Measurements from ENCODE around the gene SYNPO.
A peak's percentile ranks its signal among the peaks of the same experiment; 100 is the strongest.

Gene SYNPO

DNA sequence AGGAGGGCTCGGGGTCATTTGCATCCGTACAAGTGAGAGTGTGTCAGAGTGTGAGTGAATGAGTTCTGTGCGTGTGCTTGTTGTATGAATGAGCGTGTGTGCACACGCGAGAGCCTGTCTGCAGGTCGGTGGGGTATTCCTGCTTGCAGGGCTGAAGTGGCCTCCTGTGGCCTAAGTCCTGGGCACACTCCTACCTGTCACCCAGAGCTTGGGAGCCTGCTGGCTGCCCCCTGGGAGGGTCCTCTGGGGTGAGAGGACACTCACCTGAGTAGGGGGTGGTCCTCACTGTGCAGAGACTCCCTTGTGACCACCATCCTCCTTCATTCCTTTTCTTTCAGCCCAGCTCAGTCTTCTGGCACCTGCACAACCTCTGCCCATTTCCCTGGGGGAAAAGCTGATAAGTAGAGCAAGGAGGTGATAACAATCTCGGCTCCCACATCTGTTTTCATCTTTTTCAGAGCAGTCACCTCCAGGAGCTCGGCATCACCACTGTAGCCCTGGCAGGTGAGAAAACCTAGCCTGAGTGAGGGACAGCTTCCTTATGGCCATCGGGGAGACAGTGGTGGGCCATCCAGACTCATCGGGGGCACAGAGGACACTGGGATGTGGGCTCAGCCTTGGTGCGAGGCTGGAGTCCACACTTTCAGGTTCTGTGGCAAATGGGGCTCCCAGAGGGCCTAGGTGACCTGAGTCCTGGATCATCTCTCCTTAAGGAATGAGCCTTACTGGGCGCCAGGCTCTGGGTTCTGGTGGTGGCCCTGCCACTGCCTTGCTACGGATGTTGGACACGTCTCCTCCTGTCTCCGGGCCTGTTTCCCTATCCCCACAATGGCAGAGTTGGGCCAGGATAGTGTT is 38.7 kb upstream of the SYNPO start:
- H3K4me3 ChIP-seq (ENCODE audit: low read length) = no peak overlapping the region
- TF ChIP-seq, protein P1, sequence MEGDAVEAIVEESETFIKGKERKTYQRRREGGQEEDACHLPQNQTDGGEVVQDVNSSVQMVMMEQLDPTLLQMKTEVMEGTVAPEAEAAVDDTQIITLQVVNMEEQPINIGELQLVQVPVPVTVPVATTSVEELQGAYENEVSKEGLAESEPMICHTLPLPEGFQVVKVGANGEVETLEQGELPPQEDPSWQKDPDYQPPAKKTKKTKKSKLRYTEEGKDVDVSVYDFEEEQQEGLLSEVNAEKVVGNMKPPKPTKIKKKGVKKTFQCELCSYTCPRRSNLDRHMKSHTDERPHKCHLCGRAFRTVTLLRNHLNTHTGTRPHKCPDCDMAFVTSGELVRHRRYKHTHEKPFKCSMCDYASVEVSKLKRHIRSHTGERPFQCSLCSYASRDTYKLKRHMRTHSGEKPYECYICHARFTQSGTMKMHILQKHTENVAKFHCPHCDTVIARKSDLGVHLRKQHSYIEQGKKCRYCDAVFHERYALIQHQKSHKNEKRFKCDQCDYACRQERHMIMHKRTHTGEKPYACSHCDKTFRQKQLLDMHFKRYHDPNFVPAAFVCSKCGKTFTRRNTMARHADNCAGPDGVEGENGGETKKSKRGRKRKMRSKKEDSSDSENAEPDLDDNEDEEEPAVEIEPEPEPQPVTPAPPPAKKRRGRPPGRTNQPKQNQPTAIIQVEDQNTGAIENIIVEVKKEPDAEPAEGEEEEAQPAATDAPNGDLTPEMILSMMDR (IDR thresholded peaks at IDR 0.05; ENCODE audit: insufficient read depth, low read depth, low read length, missing control alignments) = no peak
- peak; percentile 53 for DNase-seq (ENCODE audit: low read depth)

DNA sequence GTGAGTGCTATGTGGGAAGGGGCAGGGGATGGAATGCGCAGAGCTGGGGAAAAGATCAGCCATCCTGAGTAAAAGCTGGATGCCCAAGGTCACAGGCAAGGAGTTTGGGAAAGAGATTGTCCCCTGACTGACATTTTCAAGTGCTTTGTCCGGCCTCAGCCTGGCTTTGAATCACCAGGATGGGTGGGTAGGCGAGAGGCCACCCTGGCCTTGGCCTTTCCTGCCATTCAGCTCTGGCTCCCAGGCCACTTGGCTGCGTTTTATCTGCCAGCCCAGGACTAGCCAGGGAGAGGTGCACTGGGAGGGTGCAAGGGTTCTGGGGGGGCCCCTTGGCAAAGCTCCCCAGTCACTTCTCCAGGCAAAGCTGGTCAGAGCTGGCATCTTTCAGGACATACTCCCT is 37.4 kb upstream of the SYNPO start:
- TF ChIP-seq, protein P1 (IDR thresholded peaks at IDR 0.05; ENCODE audit: insufficient read depth, low read depth, low read length, missing control alignments) = no peak
- no peak for DNase-seq (ENCODE audit: low read depth)
- H3K4me3 ChIP-seq (ENCODE audit: low read length) = no peak overlapping the region

DNA sequence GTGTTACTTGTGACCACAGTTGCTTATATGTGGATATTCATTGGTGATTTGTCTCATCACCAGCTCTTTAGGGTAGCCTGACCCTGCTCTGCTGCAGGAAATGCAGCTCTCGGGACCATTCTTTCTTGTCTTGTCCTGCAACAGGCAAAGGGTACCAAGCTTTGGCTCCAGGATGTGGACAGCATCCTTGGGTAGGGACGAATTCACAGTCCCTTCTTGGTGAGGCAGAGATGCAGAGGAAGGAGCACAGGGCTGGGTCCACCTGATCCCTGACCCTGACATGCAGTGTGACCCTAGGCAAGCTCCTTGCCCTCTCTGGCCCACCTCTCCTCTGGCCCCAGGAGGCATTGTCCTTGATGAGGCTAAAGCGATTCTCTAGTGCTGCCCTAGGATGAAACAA is 37.0 kb upstream of the SYNPO start:
- TF ChIP-seq, protein P1 (IDR thresholded peaks at IDR 0.05; ENCODE audit: insufficient read depth, low read depth, low read length, missing control alignments) = no peak
- DNase-seq (ENCODE audit: low read depth) = no peak
- no peak overlapping the region for H3K4me3 ChIP-seq (ENCODE audit: low read length)

DNA sequence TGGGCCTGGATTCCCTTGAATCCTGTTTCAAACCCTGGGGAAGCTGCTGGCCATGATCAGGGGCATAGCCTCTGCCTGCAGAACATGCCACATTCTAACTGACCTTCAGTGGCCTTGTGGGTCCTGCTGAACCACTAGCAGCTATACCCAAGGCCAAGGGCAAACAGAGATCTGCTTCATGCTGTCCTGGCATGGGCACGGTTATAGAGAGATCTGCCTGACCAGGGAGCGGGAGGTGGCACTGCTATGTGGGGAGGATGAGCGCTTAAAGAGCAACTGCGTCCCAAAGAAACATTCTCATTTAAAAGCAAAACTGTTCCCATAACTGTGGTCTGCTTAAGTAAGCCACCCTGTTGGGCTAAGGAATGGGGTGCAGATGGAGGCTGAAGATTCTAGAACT is 36.5 kb upstream of the SYNPO start:
- no peak overlapping the region for H3K4me3 ChIP-seq (ENCODE audit: low read length)
- TF ChIP-seq, protein P1 (IDR thresholded peaks at IDR 0.05; ENCODE audit: insufficient read depth, low read depth, low read length, missing control alignments) = no peak
- DNase-seq (ENCODE audit: low read depth) = no peak

DNA sequence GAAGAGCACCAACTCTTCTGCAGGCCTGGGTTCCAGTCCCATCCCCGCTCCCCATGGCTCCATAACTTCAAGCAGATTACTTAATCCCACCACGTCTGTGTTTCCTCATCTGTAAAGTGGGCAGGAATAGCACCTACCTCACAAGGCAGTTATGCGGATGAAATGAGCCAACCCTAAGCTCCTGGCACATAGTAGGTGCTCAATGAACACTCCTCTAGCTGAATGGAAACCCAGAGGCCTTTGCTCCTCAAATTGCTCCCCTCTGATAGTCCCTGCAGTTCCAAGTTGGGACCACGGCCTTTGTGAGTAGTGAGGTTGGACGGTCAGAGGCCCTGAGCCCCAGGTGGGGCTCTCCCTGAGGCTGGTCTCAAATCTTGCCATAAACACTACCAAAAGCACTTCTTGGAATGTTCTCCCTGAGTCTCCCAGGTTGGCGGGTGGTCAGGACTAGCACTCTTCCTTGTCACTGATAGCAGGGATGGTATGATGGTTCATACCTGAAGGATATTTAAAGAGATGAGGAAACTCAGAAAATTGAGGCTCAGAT is 35.5 kb upstream of the SYNPO start:
- H3K4me3 ChIP-seq (ENCODE audit: low read length) = no peak overlapping the region
- no peak for DNase-seq (ENCODE audit: low read depth)
- TF ChIP-seq, protein P1 (IDR thresholded peaks at IDR 0.05; ENCODE audit: insufficient read depth, low read depth, low read length, missing control alignments) = no peak

DNA sequence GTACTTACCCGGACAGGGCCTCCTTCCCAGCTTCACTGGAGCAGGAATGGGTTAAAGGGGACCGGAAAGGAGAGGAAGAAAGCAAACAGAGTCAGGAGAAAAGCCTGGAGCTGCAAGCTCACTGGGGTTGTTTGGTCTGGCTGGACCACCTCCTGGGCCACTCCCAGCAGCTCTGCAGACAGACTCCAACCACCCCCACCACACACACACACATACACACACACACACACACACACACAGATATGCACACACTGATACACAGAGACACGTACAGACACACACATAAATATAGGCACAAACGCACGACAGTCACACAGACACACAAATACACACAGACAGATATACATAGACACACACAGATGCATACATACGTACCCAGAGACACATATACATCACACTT is 34.9 kb upstream of the SYNPO start:
- no peak overlapping the region for H3K4me3 ChIP-seq (ENCODE audit: low read length)
- no peak for DNase-seq (ENCODE audit: low read depth)
- TF ChIP-seq, protein P1 (IDR thresholded peaks at IDR 0.05; ENCODE audit: insufficient read depth, low read depth, low read length, missing control alignments) = no peak

Data from epithelial cell of esophagus (primary cell).